ENCODE results near the gene UQCRH.
"Not testable (repeated sequence)": the region's sequence is repeated elsewhere in the genome, so short reads cannot be mapped to it uniquely, and the experiment has no call there.

The UQCRH gene

DNA sequence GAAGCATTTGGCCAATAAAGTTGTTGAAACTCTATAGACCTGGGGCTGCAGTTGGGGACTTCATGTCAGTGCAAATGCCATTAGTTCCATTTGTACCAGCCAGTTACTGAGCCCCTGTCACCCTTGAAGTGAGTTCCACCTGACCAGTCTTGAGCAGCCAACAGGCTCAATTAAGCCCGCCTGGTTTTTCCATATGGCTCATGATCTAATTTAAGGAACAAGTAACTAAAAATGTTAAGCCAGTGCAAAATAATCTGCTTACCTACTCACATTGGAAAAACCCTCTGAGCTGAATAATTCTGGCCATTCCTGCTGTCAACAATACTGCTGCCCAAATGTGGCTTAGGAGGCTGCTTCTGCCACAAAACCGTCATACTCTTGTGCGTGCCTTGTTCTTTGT, 58.7 kb downstream of the UQCRH start:
- no peaks in the 10 kb centered on the region for H3K9me2 ChIP-seq (ENCODE audit: low read depth, low read length)
- H3F3A ChIP-seq (ENCODE audit: insufficient read depth, low read length) = no peaks in the 10 kb centered on the region
- no peaks in the 10 kb centered on the region for H4K20me1 ChIP-seq (ENCODE audit: insufficient read depth, low read length)
- no peak overlapping the region for H2AFZ ChIP-seq (ENCODE audit: low read length)
- no peak overlapping the region for H3K4me3 ChIP-seq (ENCODE audit: low read depth, low read length, poor library complexity, severe bottlenecking)
- no peaks in the 10 kb centered on the region for H3K4me1 ChIP-seq (ENCODE audit: insufficient read depth, low read length, severe bottlenecking)
- no peak for TF ChIP-seq EZH2 (IDR thresholded peaks at IDR 0.05; ENCODE audit: borderline replicate concordance, low read length)
- TF ChIP-seq, protein P1, sequence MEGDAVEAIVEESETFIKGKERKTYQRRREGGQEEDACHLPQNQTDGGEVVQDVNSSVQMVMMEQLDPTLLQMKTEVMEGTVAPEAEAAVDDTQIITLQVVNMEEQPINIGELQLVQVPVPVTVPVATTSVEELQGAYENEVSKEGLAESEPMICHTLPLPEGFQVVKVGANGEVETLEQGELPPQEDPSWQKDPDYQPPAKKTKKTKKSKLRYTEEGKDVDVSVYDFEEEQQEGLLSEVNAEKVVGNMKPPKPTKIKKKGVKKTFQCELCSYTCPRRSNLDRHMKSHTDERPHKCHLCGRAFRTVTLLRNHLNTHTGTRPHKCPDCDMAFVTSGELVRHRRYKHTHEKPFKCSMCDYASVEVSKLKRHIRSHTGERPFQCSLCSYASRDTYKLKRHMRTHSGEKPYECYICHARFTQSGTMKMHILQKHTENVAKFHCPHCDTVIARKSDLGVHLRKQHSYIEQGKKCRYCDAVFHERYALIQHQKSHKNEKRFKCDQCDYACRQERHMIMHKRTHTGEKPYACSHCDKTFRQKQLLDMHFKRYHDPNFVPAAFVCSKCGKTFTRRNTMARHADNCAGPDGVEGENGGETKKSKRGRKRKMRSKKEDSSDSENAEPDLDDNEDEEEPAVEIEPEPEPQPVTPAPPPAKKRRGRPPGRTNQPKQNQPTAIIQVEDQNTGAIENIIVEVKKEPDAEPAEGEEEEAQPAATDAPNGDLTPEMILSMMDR (IDR thresholded peaks at IDR 0.05; ENCODE audit: low read length) = no peak
- H3K9me3 ChIP-seq (ENCODE audit: low read length) = no peaks in the 10 kb centered on the region
- no peaks in the 10 kb centered on the region for H3K79me2 ChIP-seq (ENCODE audit: insufficient read depth, low read length)
- H3K36me3 ChIP-seq (ENCODE audit: insufficient read depth, low read length) = peaks cover 72% of the 10 kb centered on the region
- H3K9ac ChIP-seq (ENCODE audit: low read length) = no peak overlapping the region
- no peaks in the 10 kb centered on the region for H3K27me3 ChIP-seq (ENCODE audit: insufficient read depth, low read length)
- H3K4me2 ChIP-seq (ENCODE audit: low read length) = no peak overlapping the region
- no peak overlapping the region for H3K27ac ChIP-seq (ENCODE audit: low read depth, low read length, poor library complexity, severe bottlenecking)

DNA sequence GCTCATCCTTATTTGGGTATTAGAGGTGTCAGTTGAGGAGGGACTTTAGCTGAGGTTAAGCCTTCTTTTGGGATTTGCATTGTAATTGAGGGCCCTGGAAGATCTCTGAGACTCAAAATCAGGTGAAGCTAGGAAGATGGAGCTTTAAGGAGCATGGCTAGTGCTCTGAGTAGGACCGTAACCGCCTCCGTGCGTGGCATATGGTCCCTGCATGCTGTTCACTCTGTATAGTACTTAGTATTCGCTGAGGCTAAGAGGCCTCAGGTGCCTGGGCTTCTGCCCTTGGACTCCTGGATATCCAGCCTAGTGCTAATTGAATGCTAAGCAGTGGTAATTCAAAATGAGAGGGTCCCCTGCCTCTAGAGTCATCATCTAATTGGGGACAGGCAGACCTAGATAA, 59.6 kb downstream of the UQCRH start:
- Histone ChIP-seq H2AFZ (ENCODE audit: low read length) (no peak overlapping the region), H3K4me2 (ENCODE audit: low read length) (no peak overlapping the region), H3K79me2 (ENCODE audit: insufficient read depth, low read length) (no peaks in the 10 kb centered on the region), H3F3A (ENCODE audit: insufficient read depth, low read length) (no peaks in the 10 kb centered on the region), H3K4me3 (ENCODE audit: low read depth, low read length, poor library complexity, severe bottlenecking) (no peak overlapping the region), H4K20me1 (ENCODE audit: insufficient read depth, low read length) (no peaks in the 10 kb centered on the region), H3K9ac (ENCODE audit: low read length) (no peak overlapping the region), H3K9me2 (ENCODE audit: low read depth, low read length) (no peaks in the 10 kb centered on the region), H3K27ac (ENCODE audit: low read depth, low read length, poor library complexity, severe bottlenecking) (no peak overlapping the region), H3K9me3 (ENCODE audit: low read length) (no peaks in the 10 kb centered on the region), H3K4me1 (ENCODE audit: insufficient read depth, low read length, severe bottlenecking) (no peaks in the 10 kb centered on the region), H3K36me3 (ENCODE audit: insufficient read depth, low read length) (peaks cover 72% of the 10 kb centered on the region), H3K27me3 (ENCODE audit: insufficient read depth, low read length) (no peaks in the 10 kb centered on the region)
- no peak for TF ChIP-seq EZH2 (IDR thresholded peaks at IDR 0.05; ENCODE audit: borderline replicate concordance, low read length)
- TF ChIP-seq, protein P1 (IDR thresholded peaks at IDR 0.05; ENCODE audit: low read length) = no peak

DNA sequence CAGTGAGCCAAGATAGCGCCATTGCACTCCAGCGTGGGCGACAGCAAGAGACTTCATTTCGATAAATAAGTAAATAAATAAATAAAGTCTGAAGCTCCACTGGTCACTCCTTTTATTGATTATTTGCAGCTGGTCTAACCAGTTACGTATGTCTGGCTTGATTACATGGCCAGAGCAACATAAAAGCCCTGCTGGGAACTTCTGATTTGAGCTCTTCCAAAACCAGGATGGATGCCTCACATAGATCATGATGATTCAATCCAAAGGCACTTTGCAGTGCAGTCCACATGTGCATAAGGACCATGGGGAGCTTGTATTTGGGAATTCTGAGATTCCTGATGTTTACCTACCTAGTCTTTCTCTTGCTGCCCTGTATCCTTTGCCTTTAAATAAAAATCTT, 61.1 kb downstream of the UQCRH start:
- no peaks in the 10 kb centered on the region for H3K4me1 ChIP-seq (ENCODE audit: insufficient read depth, low read length, severe bottlenecking)
- peaks cover 70% of the 10 kb centered on the region for H3K36me3 ChIP-seq (ENCODE audit: insufficient read depth, low read length)

DNA sequence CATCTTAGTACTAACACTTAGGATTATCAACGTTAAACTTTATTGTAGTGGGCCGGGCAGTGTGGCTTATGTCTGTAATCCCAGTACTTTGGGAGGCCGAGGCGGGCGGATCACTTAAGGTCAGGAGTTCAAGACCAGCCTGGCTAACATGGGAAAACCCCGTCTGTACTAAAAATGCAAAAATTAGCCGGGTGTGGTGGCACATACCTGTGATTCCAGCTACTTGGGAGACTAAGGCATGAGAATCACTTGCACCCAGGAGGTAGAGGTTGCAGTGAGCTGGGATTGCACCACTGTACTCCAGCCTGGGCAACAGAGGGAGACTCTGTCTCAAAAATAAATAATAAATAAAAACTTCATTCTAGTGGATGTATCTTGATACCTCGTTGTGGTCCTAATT, 62.3 kb downstream of the UQCRH start:
- not testable (repeated sequence) for H2AFZ ChIP-seq (ENCODE audit: low read length); H3K4me1 ChIP-seq (ENCODE audit: insufficient read depth, low read length, severe bottlenecking); H3K4me3 ChIP-seq (ENCODE audit: low read depth, low read length, poor library complexity, severe bottlenecking); H3K9me2 ChIP-seq (ENCODE audit: low read depth, low read length); H3K27me3 ChIP-seq (ENCODE audit: insufficient read depth, low read length); H3F3A ChIP-seq (ENCODE audit: insufficient read depth, low read length); H3K79me2 ChIP-seq (ENCODE audit: insufficient read depth, low read length); H3K4me2 ChIP-seq (ENCODE audit: low read length); H4K20me1 ChIP-seq (ENCODE audit: insufficient read depth, low read length); H3K27ac ChIP-seq (ENCODE audit: low read depth, low read length, poor library complexity, severe bottlenecking); H3K9ac ChIP-seq (ENCODE audit: low read length); H3K9me3 ChIP-seq (ENCODE audit: low read length)
- peaks cover 64% of the 10 kb centered on the region for H3K36me3 ChIP-seq (ENCODE audit: insufficient read depth, low read length)

More for the DNA sequence above, 61.1 kb downstream of the UQCRH start:
- H3F3A ChIP-seq (ENCODE audit: insufficient read depth, low read length) = no peaks in the 10 kb centered on the region
- H3K9me2 ChIP-seq (ENCODE audit: low read depth, low read length) = no peaks in the 10 kb centered on the region
- H3K4me2 ChIP-seq (ENCODE audit: low read length) = no peak overlapping the region
- no peak overlapping the region for H3K9ac ChIP-seq (ENCODE audit: low read length)
- no peaks in the 10 kb centered on the region for H3K27me3 ChIP-seq (ENCODE audit: insufficient read depth, low read length)
- no peak overlapping the region for H3K4me3 ChIP-seq (ENCODE audit: low read depth, low read length, poor library complexity, severe bottlenecking)
- no peaks in the 10 kb centered on the region for H4K20me1 ChIP-seq (ENCODE audit: insufficient read depth, low read length)
- TF ChIP-seq, protein P1 (IDR thresholded peaks at IDR 0.05; ENCODE audit: low read length) = no peak
- TF ChIP-seq EZH2 (IDR thresholded peaks at IDR 0.05; ENCODE audit: borderline replicate concordance, low read length) = no peak
- H3K27ac ChIP-seq (ENCODE audit: low read depth, low read length, poor library complexity, severe bottlenecking) = no peak overlapping the region
- H2AFZ ChIP-seq (ENCODE audit: low read length) = no peak overlapping the region
- no peaks in the 10 kb centered on the region for H3K79me2 ChIP-seq (ENCODE audit: insufficient read depth, low read length)
- H3K9me3 ChIP-seq (ENCODE audit: low read length) = no peaks in the 10 kb centered on the region
